ENCODE measurements around the gene RAB42. TPM values are rescaled to one million over a fixed set of nuclear protein-coding genes. Genes with fewer than 3 reads are reported as not detected.

RAB42 gene
- total RNA-seq, 5 donors from 2014 or later (not counting 1 experiment from before 2014, with no cell fraction given): not detected

DNA sequence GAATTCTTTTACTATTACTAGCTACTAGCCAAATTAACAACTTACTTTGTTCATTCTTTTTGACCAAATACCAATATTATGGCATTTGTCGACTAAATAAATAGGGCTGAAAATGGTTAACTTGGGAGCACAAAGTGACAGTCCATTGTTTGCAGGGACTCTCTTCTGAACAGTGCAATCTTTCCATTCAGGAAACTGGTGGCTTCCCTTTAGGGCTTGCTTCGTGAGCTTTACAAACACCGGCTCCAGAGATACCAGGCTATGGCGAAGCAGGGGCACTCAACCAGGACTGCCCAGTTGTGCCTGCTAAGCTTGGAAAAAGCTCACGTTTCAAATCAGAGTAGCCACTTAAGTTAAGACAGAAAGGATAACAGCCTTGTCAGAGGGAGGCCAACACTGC, 12.3 kb downstream of the RAB42 start:
- H3K4me1 Mint-ChIP-seq: no peaks in the 10 kb centered on the region
- 93% methylated on average over 5 of the region's 5 CpGs for WGBS (ENCODE audit: insufficient coverage)
- Histone ChIP-seq H3K27me3 (replicated peaks in 1 of 2; ENCODE audit: control insufficient read depth in 2 of 2, extremely low read depth in 1 of 2, insufficient read depth in 2 of 2, low read length in 1 of 2) (no peaks in the 10 kb centered on the region), H3K27ac (ENCODE audit: low read length) (no peak overlapping the region), H3K36me3 (ENCODE audit: control insufficient read depth in 2 of 2, extremely low read depth in 1 of 2, insufficient read depth in 1 of 2, low read length in 1 of 2) (peaks cover 10 to 61% of the 10 kb centered on the region in 2 donors), H3K4me3 (ENCODE audit: control insufficient read depth in 1 of 2, extremely low read depth in 1 of 2, low read length in 1 of 2) (no peak overlapping the region), H3K9me3 (no peaks in the 10 kb centered on the region), H3K4me1 (ENCODE audit: control insufficient read depth in 1 of 2, extremely low read depth in 1 of 2, insufficient read depth in 2 of 2, low read length in 2 of 2) (no peaks in the 10 kb centered on the region)
- ChIA-PET CTCF (interaction anchor here in 1 of 2 donors (0.6 kb wide), 1 partner anchor 477 kb away, joined by 4 read pairs; no protein-coding TSS in a partner anchor), POLR2A (no interaction called here)
- H3K27me3 Mint-ChIP-seq: no peaks in the 10 kb centered on the region
- no peak overlapping the region for H3K27ac Mint-ChIP-seq
- H3K4me3 Mint-ChIP-seq: no peak overlapping the region
- peaks cover 28% of the 10 kb centered on the region for H3K36me3 Mint-ChIP-seq
- DNase-seq: no peak
- ATAC-seq (replicated peaks in 1 of 4): no peak
- H3K9me3 Mint-ChIP-seq: no peaks in the 10 kb centered on the region

- 97% methylated on average over 4 of the region's 6 CpGs for WGBS (ENCODE audit: insufficient coverage)
- no peaks in the 10 kb centered on the region for H3K4me1 ChIP-seq (ENCODE audit: control insufficient read depth in 1 of 2, extremely low read depth in 1 of 2, insufficient read depth in 2 of 2, low read length in 2 of 2)
Measured at GRCh38 chr1:28604962-28605361, 12.9 kb downstream of the RAB42 start.

DNA sequence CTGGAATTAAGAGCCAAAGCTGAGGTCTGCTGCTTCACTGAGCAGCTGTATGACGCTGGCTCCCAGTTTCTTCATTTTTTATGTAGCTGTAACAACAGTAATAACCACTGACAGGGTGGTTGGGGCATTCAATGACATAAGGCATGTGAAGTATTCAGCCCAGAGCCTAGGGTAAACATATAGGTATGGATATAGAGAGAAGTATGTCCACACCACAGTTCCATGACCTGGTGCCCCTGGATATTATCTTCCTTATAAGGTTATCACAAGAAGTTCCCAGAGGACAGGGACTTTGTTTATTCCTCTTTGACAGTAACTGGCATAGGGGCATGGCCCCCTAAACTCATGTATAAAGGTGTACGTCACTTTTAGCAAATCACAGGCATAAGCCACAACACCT, 14.7 kb downstream of the RAB42 start:
- Histone ChIP-seq H3K9me3 (no peaks in the 10 kb centered on the region), H3K4me1 (ENCODE audit: control insufficient read depth in 1 of 2, extremely low read depth in 1 of 2, insufficient read depth in 2 of 2, low read length in 2 of 2) (no peaks in the 10 kb centered on the region), H3K4me3 (ENCODE audit: control insufficient read depth in 1 of 2, extremely low read depth in 1 of 2, low read length in 1 of 2) (no peak overlapping the region), H3K27ac (ENCODE audit: low read length) (no peak overlapping the region), H3K27me3 (replicated peaks in 1 of 2; ENCODE audit: control insufficient read depth in 2 of 2, extremely low read depth in 1 of 2, insufficient read depth in 2 of 2, low read length in 1 of 2) (no peaks in the 10 kb centered on the region), H3K36me3 (ENCODE audit: control insufficient read depth in 2 of 2, extremely low read depth in 1 of 2, insufficient read depth in 1 of 2, low read length in 1 of 2) (peaks cover 12 to 70% of the 10 kb centered on the region in 2 donors)
- H3K36me3 Mint-ChIP-seq: peaks cover 37% of the 10 kb centered on the region
- ChIA-PET CTCF (no interaction called here), POLR2A (no interaction called here)
- H3K27ac Mint-ChIP-seq: no peak overlapping the region
- H3K9me3 Mint-ChIP-seq: no peaks in the 10 kb centered on the region
- H3K27me3 Mint-ChIP-seq: no peaks in the 10 kb centered on the region
- DNase-seq: no peak
- 100% methylated on average over 1 of the region's 2 CpGs for WGBS (ENCODE audit: insufficient coverage)
- ATAC-seq (replicated peaks in 1 of 4): no peak
- no peak overlapping the region for H3K4me3 Mint-ChIP-seq
- H3K4me1 Mint-ChIP-seq: no peaks in the 10 kb centered on the region

More at GRCh38 chr1:28604962-28605361, 12.9 kb downstream of the RAB42 start:
- Mint-ChIP-seq H3K4me1 (no peaks in the 10 kb centered on the region), H3K4me3 (no peak overlapping the region), H3K27me3 (no peaks in the 10 kb centered on the region), H3K27ac (no peak overlapping the region), H3K9me3 (no peaks in the 10 kb centered on the region), H3K36me3 (peaks cover 32% of the 10 kb centered on the region)
- no peak overlapping the region for H3K4me3 ChIP-seq (ENCODE audit: control insufficient read depth in 1 of 2, extremely low read depth in 1 of 2, low read length in 1 of 2)
- ATAC-seq (replicated peaks in 1 of 4) (no peak), DNase-seq (no peak)
- H3K36me3 ChIP-seq (ENCODE audit: control insufficient read depth in 2 of 2, extremely low read depth in 1 of 2, insufficient read depth in 1 of 2, low read length in 1 of 2): peaks cover 14 to 64% of the 10 kb centered on the region in 2 donors
- no peaks in the 10 kb centered on the region for H3K27me3 ChIP-seq (replicated peaks in 1 of 2; ENCODE audit: control insufficient read depth in 2 of 2, extremely low read depth in 1 of 2, insufficient read depth in 2 of 2, low read length in 1 of 2)
- H3K9me3 ChIP-seq: no peaks in the 10 kb centered on the region
- H3K27ac ChIP-seq (ENCODE audit: low read length): no peak overlapping the region
- ChIA-PET POLR2A (no interaction called here), CTCF (no interaction called here)

DNA sequence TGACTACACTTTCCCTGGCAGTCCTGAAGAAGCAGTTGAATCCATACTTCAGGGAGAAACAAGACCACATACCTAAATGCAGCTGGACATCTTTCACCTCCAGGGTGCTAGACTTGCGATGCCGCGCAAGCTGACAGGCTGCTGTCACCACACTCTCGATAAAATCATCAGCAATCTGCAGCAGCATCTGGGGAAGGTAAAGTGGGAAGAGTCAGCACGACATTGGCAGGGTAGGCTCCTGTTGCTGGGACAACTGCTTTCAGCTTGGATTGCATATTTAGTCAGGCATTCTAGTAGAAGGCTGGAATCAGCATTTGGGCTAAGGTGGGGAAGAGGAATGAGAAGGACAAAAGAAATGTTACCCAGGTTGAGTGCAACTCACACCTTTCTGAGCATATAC, 21.1 kb downstream of the RAB42 start:
- no peaks in the 10 kb centered on the region for H3K9me3 ChIP-seq
- H3K27me3 Mint-ChIP-seq: no peaks in the 10 kb centered on the region
- peaks cover 9 to 61% of the 10 kb centered on the region in 2 donors for H3K36me3 ChIP-seq (ENCODE audit: control insufficient read depth in 2 of 2, extremely low read depth in 1 of 2, insufficient read depth in 1 of 2, low read length in 1 of 2)
- H3K27me3 ChIP-seq (replicated peaks in 1 of 2; ENCODE audit: control insufficient read depth in 2 of 2, extremely low read depth in 1 of 2, insufficient read depth in 2 of 2, low read length in 1 of 2): no peaks in the 10 kb centered on the region
- H3K4me1 ChIP-seq (ENCODE audit: control insufficient read depth in 1 of 2, extremely low read depth in 1 of 2, insufficient read depth in 2 of 2, low read length in 2 of 2): no peaks in the 10 kb centered on the region
- H3K9me3 Mint-ChIP-seq: no peaks in the 10 kb centered on the region
- ATAC-seq (replicated peaks in 1 of 4) (no peak), DNase-seq (no peak)
- no peak overlapping the region for H3K4me3 ChIP-seq (ENCODE audit: control insufficient read depth in 1 of 2, extremely low read depth in 1 of 2, low read length in 1 of 2)
- no peak overlapping the region for H3K4me3 Mint-ChIP-seq
- no peaks in the 10 kb centered on the region for H3K4me1 Mint-ChIP-seq
- POLR2A ChIA-PET: no interaction called here
- CTCF ChIA-PET: no interaction called here
- H3K27ac ChIP-seq (ENCODE audit: low read length): no peak overlapping the region
- peaks cover 38% of the 10 kb centered on the region for H3K36me3 Mint-ChIP-seq
- WGBS (ENCODE audit: insufficient coverage): 94% methylated on average over 5 of the region's 5 CpGs
- no peak overlapping the region for H3K27ac Mint-ChIP-seq

GRCh38 chr1:28631713-28632112, 39.6 kb downstream of the RAB42 start:
- ChIA-PET POLR2A (no interaction called here), CTCF (no interaction called here)
- no peaks in the 10 kb centered on the region for H3K27me3 ChIP-seq (replicated peaks in 1 of 2; ENCODE audit: control insufficient read depth in 2 of 2, extremely low read depth in 1 of 2, insufficient read depth in 2 of 2, low read length in 1 of 2)
- H3K4me1 ChIP-seq (ENCODE audit: control insufficient read depth in 1 of 2, extremely low read depth in 1 of 2, insufficient read depth in 2 of 2, low read length in 2 of 2): peaks cover 0 to 2% of the 10 kb centered on the region in 2 experiments
- H3K27ac Mint-ChIP-seq: peak overlapping the region in 1 of 2 donors; percentile 22
- H3K4me3 Mint-ChIP-seq: no peak overlapping the region
- DNase-seq (no peak), ATAC-seq (replicated peaks in 1 of 4) (no peak)
- H3K27ac ChIP-seq (ENCODE audit: low read length): no peak overlapping the region
- no peak overlapping the region for H3K4me3 ChIP-seq (ENCODE audit: control insufficient read depth in 1 of 2, extremely low read depth in 1 of 2, low read length in 1 of 2)
- no CpG with 5 or more reads among the region's 1 CpG for WGBS (ENCODE audit: insufficient coverage)
- H3K9me3 ChIP-seq: no peaks in the 10 kb centered on the region
- H3K36me3 ChIP-seq (ENCODE audit: control insufficient read depth in 2 of 2, extremely low read depth in 1 of 2, insufficient read depth in 1 of 2, low read length in 1 of 2): no peaks in the 10 kb centered on the region
- peaks cover 12 to 15% (median 14%) of the 10 kb centered on the region in 3 donors for H3K4me1 Mint-ChIP-seq
- no peaks in the 10 kb centered on the region for H3K9me3 Mint-ChIP-seq
- H3K36me3 Mint-ChIP-seq: peaks cover 4% of the 10 kb centered on the region
- H3K27me3 Mint-ChIP-seq: no peaks in the 10 kb centered on the region

- Histone ChIP-seq H3K4me1 (ENCODE audit: control insufficient read depth in 1 of 2, extremely low read depth in 1 of 2, insufficient read depth in 2 of 2, low read length in 2 of 2) (peaks cover 2% of the 10 kb centered on the region in 2 experiments), H3K27me3 (replicated peaks in 1 of 2; ENCODE audit: control insufficient read depth in 2 of 2, extremely low read depth in 1 of 2, insufficient read depth in 2 of 2, low read length in 1 of 2) (no peaks in the 10 kb centered on the region), H3K36me3 (ENCODE audit: control insufficient read depth in 2 of 2, extremely low read depth in 1 of 2, insufficient read depth in 1 of 2, low read length in 1 of 2) (no peaks in the 10 kb centered on the region), H3K27ac (ENCODE audit: low read length) (no peak overlapping the region), H3K9me3 (no peaks in the 10 kb centered on the region), H3K4me3 (ENCODE audit: control insufficient read depth in 1 of 2, extremely low read depth in 1 of 2, low read length in 1 of 2) (no peak overlapping the region)
- Mint-ChIP-seq H3K4me1 (peaks cover 13 to 19% (median 14%) of the 10 kb centered on the region in 3 donors), H3K36me3 (peaks cover 4% of the 10 kb centered on the region), H3K4me3 (no peak overlapping the region), H3K27ac (peak overlapping the region in 1 of 2 donors; percentile 5), H3K27me3 (no peaks in the 10 kb centered on the region), H3K9me3 (no peaks in the 10 kb centered on the region)
- ChIA-PET POLR2A (interaction anchor here in 1 of 2 donors (0.6 kb wide), 1 partner anchor 331 kb away, joined by 5 read pairs; no protein-coding TSS in a partner anchor), CTCF (interaction anchor here in 1 of 2 donors (0.7 kb wide), 1 partner anchor 127 kb away, joined by 4 read pairs; the partner anchor contains the start of gene RCC1)
- no peak for DNase-seq
- ATAC-seq (replicated peaks in 1 of 4): no peak
- WGBS (ENCODE audit: insufficient coverage): 100% methylated on average over 2 of the region's 4 CpGs
Measured at GRCh38 chr1:28632560-28632959, 40.5 kb downstream of the RAB42 start.
